HepG2 (cell line): ENCODE data around the gene RSPH1. TPM values are rescaled to one million over a fixed set of nuclear protein-coding genes. Genes with fewer than 3 reads are reported as not detected.

ENCODE experiments used
- ATAC-seq: fragments of 200-7000 bp; cut with Tn5 transposase; 3 replicates; pipeline ENCODE4 v1.9.1; 2020; ENCODE audit warnings: mild to moderate bottlenecking, moderate library complexity
- BruUV-seq: library from RNA; stranded (reverse); fragments of 400-500 nt; replicated peaks from 2 replicates; lab custom pipeline; 2021; lab: Mats Ljungman, UMichigan
- CTCF ChIA-PET: fragments of 300-600 bp; formaldehyde crosslinking; extraction: SDS; loops from one replicate; lab custom pipeline; 2021; ENCODE audit warnings: low total read pairs, inconsistent platforms, low intra/inter-chr PET ratio; lab: Yijun Ruan, JAX
- POLR2A ChIA-PET: fragments of 350-600 bp; sonication (Branson Sonifier 250); formaldehyde crosslinking; loops from one replicate; lab custom pipeline; 2020; ENCODE audit warnings: antibody characterized with exemption, inconsistent platforms; lab: Yijun Ruan, JAX
- DNase-seq: peaks from one replicate; pipeline ENCODE4 v3.0.0-alpha.2; 2015; ENCODE audit warnings: low spot score
- FAIRE-seq: peaks from 3 replicates; lab custom pipeline; 2011; peaks lifted over from hg19 to GRCh38; lab: Jason Lieb, UNC
- H2AFZ ChIP-seq: one replicate; pipeline ENCODE4 v1.6.1; 2011; ENCODE audit warnings: low read length, inconsistent platforms
- H3K27ac ChIP-seq: fragments of 300-600 bp; 3 replicates; pipeline ENCODE4 v1.8.0; 2011; ENCODE audit warnings: mixed run types, mild to moderate bottlenecking, mixed read lengths, low read length, inconsistent platforms; ENCODE audit not compliant: insufficient read depth; ENCODE audit errors: extremely low read length
- H3K27me3 ChIP-seq, 2 experiments: fragments of 200-600 bp in 1 of 2; 2 replicates in 1 of 2; 3 replicates in 1 of 2; pipeline versions ENCODE4 v1.6.0 to v1.8.0; 2011; ENCODE audit warnings: low read length in 2 of 2, mild to moderate bottlenecking in 2 of 2, moderate library complexity in 2 of 2, inconsistent platforms in 1 of 2; ENCODE audit not compliant: insufficient read depth in 2 of 2, control insufficient read depth in 1 of 2
- H3K36me3 ChIP-seq, 2 experiments: fragments of 200-600 bp in 1 of 2; replicated peaks in 1 of 2; 2 replicates in 1 of 2; 3 replicates in 1 of 2; pipeline versions ENCODE4 v1.5.1 to v1.8.0; 2011; ENCODE audit warnings: low read length in 2 of 2, inconsistent platforms in 1 of 2; ENCODE audit not compliant: insufficient read depth in 2 of 2, control insufficient read depth in 1 of 2
- H3K4me1 ChIP-seq: 2 replicates; pipeline ENCODE4 v1.5.1; 2012; ENCODE audit warnings: low read length, inconsistent platforms; ENCODE audit not compliant: insufficient read depth
- H3K4me2 ChIP-seq: 2 replicates; pipeline ENCODE4 v1.6.0; 2011; ENCODE audit warnings: low read depth, low read length, inconsistent platforms
- H3K4me3 ChIP-seq, 3 experiments: fragments of 200-600 bp in 1 of 3; sonication (generic), shearing (Covaris generic) in 1 of 3; replicated peaks in 1 of 3; 2 replicates each; pipeline ENCODE4 v1.5.1; 2011 to 2016; ENCODE audit warnings: low read length in 3 of 3, inconsistent platforms in 2 of 3, low read depth in 2 of 3, mild to moderate bottlenecking in 2 of 3, control low read depth in 1 of 3, mixed read lengths in 1 of 3; ENCODE audit not compliant: insufficient read depth in 1 of 3
- H3K79me2 ChIP-seq: one replicate; pipeline ENCODE4 v1.6.1; 2011; ENCODE audit warnings: low read length, inconsistent platforms; ENCODE audit not compliant: insufficient read depth
- H3K9ac ChIP-seq: 2 replicates; pipeline ENCODE4 v1.6.0; 2011; ENCODE audit warnings: mild to moderate bottlenecking, low read depth, low read length, inconsistent platforms; ENCODE audit not compliant: insufficient read depth
- H3K9me3 ChIP-seq: 2 replicates; pipeline ENCODE4 v1.5.1; 2012; ENCODE audit warnings: mild to moderate bottlenecking, low read length
- H4K20me1 ChIP-seq: 2 replicates; pipeline ENCODE4 v1.6.0; 2011; ENCODE audit warnings: inconsistent platforms, mild to moderate bottlenecking, low read length, moderate library complexity; ENCODE audit not compliant: insufficient read depth
- FOXA1 ChIP-seq, 2 experiments: fragments of 450-650 bp in 1 of 2; sonication (generic) in 1 of 2; formaldehyde crosslinking in 1 of 2; IDR thresholded peaks; 2 replicates each; pipeline versions ENCODE4 v1.4.0 to v1.6.1; 2016 to 2020; ENCODE audit warnings: missing genetic modification reagents in 1 of 2
- FOXA3 ChIP-seq: IDR thresholded peaks from 2 replicates; pipeline ENCODE4 v1.6.1; 2016; ENCODE audit warnings: missing genetic modification reagents, missing compliant biosample characterization
- GATA4 ChIP-seq: sonication (generic); IDR thresholded peaks from 2 replicates; pipeline ENCODE4 v1.6.1; 2016; ENCODE audit warnings: antibody characterized with exemption, low read depth, borderline replicate concordance
- KLF15 ChIP-seq: sonication (generic); formaldehyde crosslinking; IDR thresholded peaks from 2 replicates; pipeline ENCODE4 v1.8.1; 2023; ENCODE audit warnings: borderline replicate concordance, mild to moderate bottlenecking, inconsistent platforms, missing genetic modification reagents, mixed read lengths
- NBN ChIP-seq: fragments of 450-650 bp; conservative IDR thresholded peaks from 2 replicates; pipeline ENCODE4 v1.6.1; 2017
- REL ChIP-seq: sonication (generic); formaldehyde crosslinking; conservative IDR thresholded peaks from 2 replicates; pipeline ENCODE4 v1.8.0; 2022; ENCODE audit warnings: mild to moderate bottlenecking, missing genetic modification reagents, moderate library complexity
- SIN3A ChIP-seq: IDR thresholded peaks from 2 replicates; pipeline ENCODE4 v1.6.1; 2011; ENCODE audit warnings: low read depth, mild to moderate bottlenecking, control low read depth, low read length, borderline replicate concordance
- SMC3 ChIP-seq: IDR thresholded peaks from 2 replicates; pipeline ENCODE4 v1.6.1; 2011; ENCODE audit warnings: low read length, improper control_type of control experiment
- SUZ12 ChIP-seq: fragments of 150-350 bp; IDR thresholded peaks from 2 replicates; pipeline ENCODE4 v1.6.1; 2014; ENCODE audit warnings: low read depth, low read length
- TARDBP ChIP-seq: sonication (generic); formaldehyde crosslinking; IDR thresholded peaks from 2 replicates; pipeline ENCODE4 v1.8.0; 2022; ENCODE audit warnings: mild to moderate bottlenecking, missing genetic modification reagents
- ZEB1 ChIP-seq: IDR thresholded peaks from 2 replicates; pipeline ENCODE4 v1.6.1; 2012; ENCODE audit warnings: mild to moderate bottlenecking, low read depth, inconsistent platforms; ENCODE audit not compliant: insufficient replicate concordance
- ZNF556 ChIP-seq: sonication (generic); formaldehyde crosslinking; IDR thresholded peaks from 2 replicates; pipeline ENCODE4 v1.4.0; 2020; ENCODE audit warnings: mild to moderate bottlenecking, missing genetic modification reagents, borderline replicate concordance
- WGBS: methylation state at CpG from one replicate; pipeline ENCODE4 v1.1.6; 2017; ENCODE audit warnings: low lambda C conversion rate; 5-methylcytosine and 5-hydroxymethylcytosine counted together
- in situ Hi-C: cut with HindIII; loops from 2 replicates; pipeline ENCODE4 v1.10.0; 2017; ENCODE audit warnings: low pct_unique_long_range_greater_than_20kb; ENCODE audit not compliant: extremely low pct_ligation_motif_present
- intact Hi-C: fragments of 100-400 bp; cut with micrococcal nuclease; formaldehyde crosslinking; loops from one replicate; pipeline ENCODE4 v1.10.0; 2022; ENCODE audit not compliant: unreplicated experiment
- polyA plus RNA-seq, 8 experiments: library from polyadenylated mRNA; depleted of rRNA in 3 of 8; stranded (reverse) in 7 of 8; unstranded in 1 of 8; fragments of >200 nt; fragmentation: Illumina TruSeq in 4 of 8; extraction: Trizol in 4 of 8; gene quantifications; 2 replicates each; pipeline versions ENCODE4 v1.2.1 to v1.2.3, GENCODE V29; 2011 to 2016; ENCODE audit warnings: low read depth in 4 of 8, missing spikeins in 1 of 8, mixed read lengths in 1 of 8; ENCODE audit not compliant: insufficient read depth in 1 of 8
- total RNA-seq, 5 experiments: library from RNA; depleted of rRNA; stranded (reverse); fragments of >200 nt; fragmentation: Illumina TruSeq; extraction: Trizol; gene quantifications; 2 replicates each; pipeline ENCODE4 v1.2.3, GENCODE V29; 2016; ENCODE audit warnings: low read depth in 1 of 5
- TF ChIP-seq, protein P1 (sequence below): sonication (generic); formaldehyde crosslinking; IDR thresholded peaks from 2 replicates; pipeline ENCODE4 v1.5.0; 2020; ENCODE audit warnings: missing genetic modification reagents
- TF ChIP-seq, protein P2 (sequence below): sonication (generic); formaldehyde crosslinking; conservative IDR thresholded peaks from 2 replicates; pipeline ENCODE4 v1.8.0; 2022; ENCODE audit warnings: missing genetic modification reagents
- TF ChIP-seq, protein P3 (sequence below): sonication (generic); formaldehyde crosslinking; IDR thresholded peaks from 2 replicates; pipeline ENCODE4 v1.4.0; 2020; ENCODE audit warnings: missing genetic modification reagents, borderline replicate concordance
- TF ChIP-seq, protein P4 (sequence below): sonication (generic); formaldehyde crosslinking; IDR thresholded peaks from 2 replicates; pipeline ENCODE4 v1.5.0; 2020; ENCODE audit warnings: missing genetic modification reagents, mild to moderate bottlenecking, borderline replicate concordance
- TF ChIP-seq, protein P5 (sequence below): sonication (generic); formaldehyde crosslinking; IDR thresholded peaks from 2 replicates; pipeline ENCODE4 v1.8.0; 2022; ENCODE audit warnings: mild to moderate bottlenecking, missing genetic modification reagents; ENCODE audit not compliant: insufficient replicate concordance

RSPH1 gene
- total and polyA plus RNA-seq, 2 of the 13 experiments (the other 11 are each of a cell fraction or from before 2014, with no cell fraction given): not detected

DNA sequence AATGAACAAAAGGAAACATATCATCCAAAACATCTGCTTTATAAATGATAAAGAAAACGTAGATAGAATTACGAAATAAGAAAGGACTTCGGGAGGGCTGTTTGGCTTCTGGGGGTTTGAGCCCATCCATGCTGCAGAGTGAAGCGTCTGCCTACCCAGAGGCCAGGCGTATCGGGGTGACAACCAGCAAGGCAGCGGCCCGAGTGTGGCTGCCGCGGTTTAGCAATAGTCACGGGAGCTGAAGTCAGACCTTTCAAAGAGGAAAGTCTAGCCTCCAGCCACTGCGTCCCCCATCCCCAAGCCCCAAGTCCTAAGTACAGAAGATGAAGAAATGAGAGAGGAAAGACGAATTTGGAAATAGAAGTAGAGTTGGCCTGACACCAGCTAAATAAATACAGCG is 26.2 kb upstream of the RSPH1 start:
- no peaks in the 10 kb centered on the region for H3K79me2 ChIP-seq
- no peak overlapping the region for H3K4me2 ChIP-seq
- H3K9me3 ChIP-seq: no peaks in the 10 kb centered on the region
- H3K36me3 ChIP-seq: no peaks in the 10 kb centered on the region
- in situ Hi-C loops: no loop called here
- ATAC-seq (no peak), FAIRE-seq (no peak), DNase-seq (no peak)
- H3K27ac ChIP-seq: no peak overlapping the region
- no peak overlapping the region for H2AFZ ChIP-seq
- intact Hi-C loops: no loop called here
- BruUV-seq: no TSS peak
- ChIA-PET CTCF (no interaction called here), POLR2A (no interaction called here)
- H4K20me1 ChIP-seq: no peaks in the 10 kb centered on the region
- 61% methylated on average over 14 of the region's 14 CpGs for WGBS
- no peak overlapping the region for H3K9ac ChIP-seq
- peaks cover 33% of the 10 kb centered on the region for H3K4me1 ChIP-seq
- H3K4me3 ChIP-seq: no peak overlapping the region
- H3K27me3 ChIP-seq: peaks cover 2 to 11% of the 10 kb centered on the region in 2 experiments; a peak in 2 of 5 replicates
- TF ChIP-seq NBN (no peak), TARDBP (CRISPR knock-in tag) (no peak), SUZ12 (no peak), SMC3 (no peak), FOXA3 (CRISPR knock-in tag) (no peak), GATA4 (no peak), ZNF556 (CRISPR knock-in tag) (no peak), FOXA1 (IDR thresholded peaks at IDR 0.05) (no peak), FOXA1 (CRISPR knock-in tag; IDR thresholded peaks at IDR 0.05) (no peak), KLF15 (CRISPR knock-in tag) (no peak), SIN3A (no peak), REL (no peak), ZEB1 (no peak)
- TF ChIP-seq, protein P1, sequence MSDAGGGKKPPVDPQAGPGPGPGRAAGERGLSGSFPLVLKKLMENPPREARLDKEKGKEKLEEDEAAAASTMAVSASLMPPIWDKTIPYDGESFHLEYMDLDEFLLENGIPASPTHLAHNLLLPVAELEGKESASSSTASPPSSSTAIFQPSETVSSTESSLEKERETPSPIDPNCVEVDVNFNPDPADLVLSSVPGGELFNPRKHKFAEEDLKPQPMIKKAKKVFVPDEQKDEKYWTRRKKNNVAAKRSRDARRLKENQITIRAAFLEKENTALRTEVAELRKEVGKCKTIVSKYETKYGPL (CRISPR knock-in tag): no peak
- TF ChIP-seq, protein P2, sequence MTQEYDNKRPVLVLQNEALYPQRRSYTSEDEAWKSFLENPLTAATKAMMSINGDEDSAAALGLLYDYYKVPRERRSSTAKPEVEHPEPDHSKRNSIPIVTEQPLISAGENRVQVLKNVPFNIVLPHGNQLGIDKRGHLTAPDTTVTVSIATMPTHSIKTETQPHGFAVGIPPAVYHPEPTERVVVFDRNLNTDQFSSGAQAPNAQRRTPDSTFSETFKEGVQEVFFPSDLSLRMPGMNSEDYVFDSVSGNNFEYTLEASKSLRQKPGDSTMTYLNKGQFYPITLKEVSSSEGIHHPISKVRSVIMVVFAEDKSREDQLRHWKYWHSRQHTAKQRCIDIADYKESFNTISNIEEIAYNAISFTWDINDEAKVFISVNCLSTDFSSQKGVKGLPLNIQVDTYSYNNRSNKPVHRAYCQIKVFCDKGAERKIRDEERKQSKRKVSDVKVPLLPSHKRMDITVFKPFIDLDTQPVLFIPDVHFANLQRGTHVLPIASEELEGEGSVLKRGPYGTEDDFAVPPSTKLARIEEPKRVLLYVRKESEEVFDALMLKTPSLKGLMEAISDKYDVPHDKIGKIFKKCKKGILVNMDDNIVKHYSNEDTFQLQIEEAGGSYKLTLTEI: no peak
- TF ChIP-seq, protein P3, sequence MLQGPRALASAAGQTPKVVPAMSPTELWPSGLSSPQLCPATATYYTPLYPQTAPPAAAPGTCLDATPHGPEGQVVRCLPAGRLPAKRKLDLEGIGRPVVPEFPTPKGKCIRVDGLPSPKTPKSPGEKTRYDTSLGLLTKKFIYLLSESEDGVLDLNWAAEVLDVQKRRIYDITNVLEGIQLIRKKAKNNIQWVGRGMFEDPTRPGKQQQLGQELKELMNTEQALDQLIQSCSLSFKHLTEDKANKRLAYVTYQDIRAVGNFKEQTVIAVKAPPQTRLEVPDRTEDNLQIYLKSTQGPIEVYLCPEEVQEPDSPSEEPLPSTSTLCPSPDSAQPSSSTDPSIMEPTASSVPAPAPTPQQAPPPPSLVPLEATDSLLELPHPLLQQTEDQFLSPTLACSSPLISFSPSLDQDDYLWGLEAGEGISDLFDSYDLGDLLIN (CRISPR knock-in tag): no peak
- TF ChIP-seq, protein P4, sequence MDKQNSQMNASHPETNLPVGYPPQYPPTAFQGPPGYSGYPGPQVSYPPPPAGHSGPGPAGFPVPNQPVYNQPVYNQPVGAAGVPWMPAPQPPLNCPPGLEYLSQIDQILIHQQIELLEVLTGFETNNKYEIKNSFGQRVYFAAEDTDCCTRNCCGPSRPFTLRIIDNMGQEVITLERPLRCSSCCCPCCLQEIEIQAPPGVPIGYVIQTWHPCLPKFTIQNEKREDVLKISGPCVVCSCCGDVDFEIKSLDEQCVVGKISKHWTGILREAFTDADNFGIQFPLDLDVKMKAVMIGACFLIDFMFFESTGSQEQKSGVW (CRISPR knock-in tag): no peak
- TF ChIP-seq, protein P5, sequence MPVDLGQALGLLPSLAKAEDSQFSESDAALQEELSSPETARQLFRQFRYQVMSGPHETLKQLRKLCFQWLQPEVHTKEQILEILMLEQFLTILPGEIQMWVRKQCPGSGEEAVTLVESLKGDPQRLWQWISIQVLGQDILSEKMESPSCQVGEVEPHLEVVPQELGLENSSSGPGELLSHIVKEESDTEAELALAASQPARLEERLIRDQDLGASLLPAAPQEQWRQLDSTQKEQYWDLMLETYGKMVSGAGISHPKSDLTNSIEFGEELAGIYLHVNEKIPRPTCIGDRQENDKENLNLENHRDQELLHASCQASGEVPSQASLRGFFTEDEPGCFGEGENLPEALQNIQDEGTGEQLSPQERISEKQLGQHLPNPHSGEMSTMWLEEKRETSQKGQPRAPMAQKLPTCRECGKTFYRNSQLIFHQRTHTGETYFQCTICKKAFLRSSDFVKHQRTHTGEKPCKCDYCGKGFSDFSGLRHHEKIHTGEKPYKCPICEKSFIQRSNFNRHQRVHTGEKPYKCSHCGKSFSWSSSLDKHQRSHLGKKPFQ (CRISPR knock-in tag): no peak
